ENCODE measurements around the gene NCK1.

GRCh38 chr3:136831461-136831860 lies 30.5 kb upstream of the NCK1 start:
- TF ChIP-seq CTCF (IDR thresholded peaks at IDR 0.05; ENCODE audit: low read depth, low read length, poor library complexity, severe bottlenecking) (no peak), EZH2phosphoT487 (IDR thresholded peaks at IDR 0.05; ENCODE audit: borderline replicate concordance, low read length) (no peak)
